CD4-positive, alpha-beta T cell treated with Interleukin-6 for 4 hours (primary cell): Measurements from ENCODE around the gene CSRNP3.

Experiments
- DNase-seq: peaks from one replicate; pipeline ENCODE4 v3.0.0-alpha.2; 2020; ENCODE audit warnings: mixed read lengths

CSRNP3 gene

GRCh38 chr2:165594231-165594934, 124.9 kb downstream of the CSRNP3 start:
- DNase-seq, result no peak

- DNase-seq, result no peak
Observed at GRCh38 chr2:165594935-165595255, 125.4 kb downstream of the CSRNP3 start.

GRCh38 chr2:165596788-165597187, 127.3 kb downstream of the CSRNP3 start:
- DNase-seq, result no peak

- DNase-seq, result no peak
Observed at GRCh38 chr2:165601065-165601830, 131.8 kb downstream of the CSRNP3 start.

- DNase-seq, result no peak
Observed at GRCh38 chr2:165601928-165602521, 132.5 kb downstream of the CSRNP3 start.

- no peak for DNase-seq
Observed at GRCh38 chr2:165609672-165610071, 140.2 kb downstream of the CSRNP3 start.

GRCh38 chr2:165610591-165611029, 141.1 kb downstream of the CSRNP3 start:
- no peak for DNase-seq

GRCh38 chr2:165617741-165618481, 148.4 kb downstream of the CSRNP3 start:
- no peak for DNase-seq

GRCh38 chr2:165618806-165619205, 149.3 kb downstream of the CSRNP3 start:
- no peak for DNase-seq

- DNase-seq, result no peak
Observed at GRCh38 chr2:165621086-165621560, 151.6 kb downstream of the CSRNP3 start.

- no peak for DNase-seq
Observed at GRCh38 chr2:165623161-165623560, 153.7 kb downstream of the CSRNP3 start.

GRCh38 chr2:165623783-165624469, 154.4 kb downstream of the CSRNP3 start:
- no peak for DNase-seq

- no peak for DNase-seq
Observed at GRCh38 chr2:165624470-165624800, 154.9 kb downstream of the CSRNP3 start.

- DNase-seq, result no peak
Observed at GRCh38 chr2:165627470-165627869, 158.0 kb downstream of the CSRNP3 start.

GRCh38 chr2:165629776-165630175, 160.3 kb downstream of the CSRNP3 start:
- no peak for DNase-seq

- DNase-seq, result no peak
Observed at GRCh38 chr2:165630236-165630635, 160.7 kb downstream of the CSRNP3 start.

GRCh38 chr2:165631089-165631488, 161.6 kb downstream of the CSRNP3 start:
- DNase-seq, result no peak

- no peak for DNase-seq
Observed at GRCh38 chr2:165632594-165632993, 163.1 kb downstream of the CSRNP3 start.

GRCh38 chr2:165633431-165633830, 163.9 kb downstream of the CSRNP3 start:
- DNase-seq, result no peak

GRCh38 chr2:165634282-165634681, 164.8 kb downstream of the CSRNP3 start:
- DNase-seq, result no peak

GRCh38 chr2:165634855-165635254, 165.4 kb downstream of the CSRNP3 start:
- no peak for DNase-seq

GRCh38 chr2:165635532-165635931, 166.0 kb downstream of the CSRNP3 start:
- DNase-seq, result no peak

GRCh38 chr2:165636959-165637358, 167.5 kb downstream of the CSRNP3 start:
- DNase-seq, result no peak
